Erythroblast (primary cell): ENCODE results near the gene CEP131.

Experiments
- GATA1 ChIP-seq: IDR thresholded peaks from 2 replicates; pipeline ENCODE4 v1.6.1; 2011; ENCODE audit warnings: low read depth, mild to moderate bottlenecking, control low read depth, low read length, moderate library complexity
- POLR2A ChIP-seq: IDR thresholded peaks from 2 replicates; pipeline ENCODE4 v1.6.1; 2011; ENCODE audit warnings: mild to moderate bottlenecking, low read length

- TF ChIP-seq POLR2A (no peak), GATA1 (no peak)
Observed at GRCh38 chr17:81209141-81209540, 13.6 kb downstream of the CEP131 start.
